Breast epithelium (tissue), 4 donors: ENCODE results near the gene POMT1. TPM values are rescaled to one million over a fixed set of nuclear protein-coding genes. Genes with fewer than 3 reads are reported as not detected.

Source experiments
- DNase-seq, 2 donors: peaks; one replicate each; pipeline ENCODE4 v3.0.0-alpha.2; 2019; ENCODE audit warnings: low spot score in 2 of 2
- H3K27ac ChIP-seq, 2 donors: fragments of 200-600 bp; sonication (generic) in 1 of 2; one replicate each; pipeline ENCODE4 v1.5.1; 2016 to 2019; ENCODE audit warnings: mild to moderate bottlenecking in 1 of 2
- H3K27me3 ChIP-seq, 2 donors: fragments of 200-600 bp; sonication (generic) in 1 of 2; one replicate each; pipeline versions ENCODE4 v1.5.1 to v1.6.0; 2017 to 2019; ENCODE audit warnings: control low read depth in 1 of 2, mild to moderate bottlenecking in 1 of 2
- H3K36me3 ChIP-seq: fragments of 200-600 bp; one replicate; pipeline ENCODE4 v1.5.1; 2019
- H3K4me1 ChIP-seq, 2 donors: fragments of 200-600 bp; sonication (generic); one replicate each; pipeline ENCODE4 v1.5.1; 2016 to 2019; ENCODE audit warnings: control low read depth in 1 of 2
- H3K4me3 ChIP-seq, 3 donors: fragments of 200-600 bp; sonication (generic); 1 replicate in 2 of 3; 2 replicates in 1 of 3; pipeline ENCODE4 v1.5.1; 2016 to 2019; ENCODE audit warnings: mild to moderate bottlenecking in 3 of 3, moderate library complexity in 2 of 3
- H3K9me3 ChIP-seq, 2 donors: fragments of 200-600 bp; sonication (generic) in 1 of 2; one replicate each; pipeline ENCODE4 v1.5.1; 2016 to 2019; ENCODE audit warnings: control low read depth in 1 of 2
- POLR2A ChIP-seq: fragments of 450-650 bp; IDR thresholded peaks from one replicate; pipeline ENCODE4 v1.6.1; 2016; ENCODE audit warnings: antibody characterized with exemption, mild to moderate bottlenecking, moderate library complexity
- POLR2AphosphoS5 ChIP-seq, 3 donors: sonication (generic); formaldehyde crosslinking; IDR thresholded peaks; one replicate each; pipeline ENCODE4 v1.6.1; 2017; ENCODE audit warnings: antibody characterized with exemption in 3 of 3
- intact Hi-C: fragments of 100-400 bp; cut with DNase I; formaldehyde crosslinking; loops from one replicate; pipeline ENCODE4 v1.15.1; 2023; ENCODE audit warnings: low total_unique reads
- total RNA-seq, 3 donors: library from RNA; depleted of rRNA; stranded (reverse); fragments of >200 nt; gene quantifications; one replicate each; pipeline ENCODE4 v1.1.0, GENCODE V29; 2016
- TF ChIP-seq, protein P1 (sequence below), 3 donors: fragments of 450-650 bp; IDR thresholded peaks; one replicate each; pipeline ENCODE4 v1.5.1; 2016 to 2017; ENCODE audit warnings: antibody characterized with exemption in 3 of 3, mild to moderate bottlenecking in 3 of 3, moderate library complexity in 3 of 3

Gene POMT1
- total RNA-seq, 3 donors from 2014 or later: 26.5 to 45.7 (median 26.6) TPM

DNA sequence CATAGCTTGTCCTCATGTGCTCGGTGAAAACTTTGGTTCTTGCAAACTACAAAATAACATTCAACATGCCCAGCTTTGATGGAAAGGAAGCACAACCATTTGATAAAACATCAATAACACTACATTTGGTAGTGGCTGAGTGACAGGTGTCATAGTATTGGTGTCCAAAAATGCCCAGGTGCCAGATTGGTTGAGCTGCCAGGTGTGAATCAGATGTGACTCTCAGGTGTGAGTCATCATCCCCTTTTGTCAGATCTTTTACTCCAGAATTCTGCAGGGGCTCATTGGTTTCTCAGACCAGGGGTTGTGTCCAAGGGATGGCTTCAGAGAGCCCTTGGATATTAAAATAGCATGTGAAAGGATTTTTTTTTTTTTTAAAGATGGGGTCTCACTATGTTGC lies 22.5 kb upstream of the POMT1 start:
- Histone ChIP-seq H3K4me3 (no peak overlapping the region), H3K27me3 (no peaks in the 10 kb centered on the region), H3K27ac (peak overlapping the region in 1 of 2 donors; percentile 84), H3K36me3 (peaks cover 12% of the 10 kb centered on the region), H3K9me3 (no peaks in the 10 kb centered on the region), H3K4me1 (peaks cover 2 to 22% of the 10 kb centered on the region in 2 donors)
- TF ChIP-seq POLR2AphosphoS5 (IDR thresholded peaks at IDR 0.05) (no peak), POLR2A (no peak)
- TF ChIP-seq, protein P1, sequence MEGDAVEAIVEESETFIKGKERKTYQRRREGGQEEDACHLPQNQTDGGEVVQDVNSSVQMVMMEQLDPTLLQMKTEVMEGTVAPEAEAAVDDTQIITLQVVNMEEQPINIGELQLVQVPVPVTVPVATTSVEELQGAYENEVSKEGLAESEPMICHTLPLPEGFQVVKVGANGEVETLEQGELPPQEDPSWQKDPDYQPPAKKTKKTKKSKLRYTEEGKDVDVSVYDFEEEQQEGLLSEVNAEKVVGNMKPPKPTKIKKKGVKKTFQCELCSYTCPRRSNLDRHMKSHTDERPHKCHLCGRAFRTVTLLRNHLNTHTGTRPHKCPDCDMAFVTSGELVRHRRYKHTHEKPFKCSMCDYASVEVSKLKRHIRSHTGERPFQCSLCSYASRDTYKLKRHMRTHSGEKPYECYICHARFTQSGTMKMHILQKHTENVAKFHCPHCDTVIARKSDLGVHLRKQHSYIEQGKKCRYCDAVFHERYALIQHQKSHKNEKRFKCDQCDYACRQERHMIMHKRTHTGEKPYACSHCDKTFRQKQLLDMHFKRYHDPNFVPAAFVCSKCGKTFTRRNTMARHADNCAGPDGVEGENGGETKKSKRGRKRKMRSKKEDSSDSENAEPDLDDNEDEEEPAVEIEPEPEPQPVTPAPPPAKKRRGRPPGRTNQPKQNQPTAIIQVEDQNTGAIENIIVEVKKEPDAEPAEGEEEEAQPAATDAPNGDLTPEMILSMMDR (IDR thresholded peaks at IDR 0.05): no peak
- DNase-seq: no peak
- intact Hi-C loops: no loop called here

DNA sequence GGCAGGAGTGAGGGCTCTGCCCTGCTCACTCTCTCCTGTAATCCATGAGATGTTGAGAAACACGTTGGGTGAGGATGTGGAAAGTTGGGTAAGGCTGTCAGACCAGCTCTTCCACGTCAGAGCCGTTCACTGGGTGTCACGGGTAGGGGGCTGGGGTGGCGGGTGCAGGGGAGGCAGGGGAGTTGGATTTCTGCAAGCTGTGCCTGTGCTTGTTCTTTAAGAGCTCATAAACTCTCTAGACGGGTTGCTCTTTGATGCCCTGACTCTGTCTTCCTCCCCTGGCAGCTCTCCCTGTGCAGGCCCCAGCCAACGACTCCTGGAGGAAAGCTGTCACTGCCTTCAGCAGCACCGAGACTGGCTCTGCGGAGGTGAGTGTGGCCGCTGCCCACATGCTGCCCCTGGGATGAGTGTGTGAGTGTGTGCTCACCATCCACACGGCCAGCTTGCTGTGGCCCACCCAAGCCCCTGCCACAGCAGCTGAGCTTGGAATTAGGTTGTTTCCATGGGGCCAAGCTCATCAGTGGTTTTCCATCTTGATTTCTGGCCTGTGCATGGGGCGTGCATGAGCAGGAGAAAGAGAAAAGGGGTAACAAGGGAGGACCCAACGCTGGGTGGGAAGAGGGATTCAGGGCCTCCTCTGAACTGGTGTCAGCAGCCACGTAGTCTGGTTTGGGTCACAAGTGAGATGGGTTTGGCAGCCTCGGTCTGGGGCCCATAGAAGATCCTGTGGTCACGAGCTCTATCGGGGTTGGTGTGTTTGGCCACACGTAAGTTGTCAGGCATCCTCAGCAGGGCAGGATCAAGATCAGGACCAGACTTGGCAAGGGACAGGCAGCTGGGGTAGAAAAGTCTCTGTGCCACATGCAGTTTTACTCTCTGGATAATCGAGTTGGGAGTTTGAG lies 21.0 kb upstream of the POMT1 start:
- H3K36me3 ChIP-seq: peaks cover 4% of the 10 kb centered on the region
- intact Hi-C loops: no loop called here
- no peaks in the 10 kb centered on the region for H3K27me3 ChIP-seq
- H3K4me1 ChIP-seq: peaks cover 2 to 22% of the 10 kb centered on the region in 2 donors
- peak overlapping the region; percentile 84 to 85 for H3K27ac ChIP-seq
- DNase-seq: peak in 1 of 2 donors; percentile 73
- no peak overlapping the region for H3K4me3 ChIP-seq
- no peaks in the 10 kb centered on the region for H3K9me3 ChIP-seq
- TF ChIP-seq POLR2A: no peak
- TF ChIP-seq, protein P1 (IDR thresholded peaks at IDR 0.05): no peak
- peak in 1 of 3 donors; percentile 50 for TF ChIP-seq POLR2AphosphoS5 (IDR thresholded peaks at IDR 0.05)

DNA sequence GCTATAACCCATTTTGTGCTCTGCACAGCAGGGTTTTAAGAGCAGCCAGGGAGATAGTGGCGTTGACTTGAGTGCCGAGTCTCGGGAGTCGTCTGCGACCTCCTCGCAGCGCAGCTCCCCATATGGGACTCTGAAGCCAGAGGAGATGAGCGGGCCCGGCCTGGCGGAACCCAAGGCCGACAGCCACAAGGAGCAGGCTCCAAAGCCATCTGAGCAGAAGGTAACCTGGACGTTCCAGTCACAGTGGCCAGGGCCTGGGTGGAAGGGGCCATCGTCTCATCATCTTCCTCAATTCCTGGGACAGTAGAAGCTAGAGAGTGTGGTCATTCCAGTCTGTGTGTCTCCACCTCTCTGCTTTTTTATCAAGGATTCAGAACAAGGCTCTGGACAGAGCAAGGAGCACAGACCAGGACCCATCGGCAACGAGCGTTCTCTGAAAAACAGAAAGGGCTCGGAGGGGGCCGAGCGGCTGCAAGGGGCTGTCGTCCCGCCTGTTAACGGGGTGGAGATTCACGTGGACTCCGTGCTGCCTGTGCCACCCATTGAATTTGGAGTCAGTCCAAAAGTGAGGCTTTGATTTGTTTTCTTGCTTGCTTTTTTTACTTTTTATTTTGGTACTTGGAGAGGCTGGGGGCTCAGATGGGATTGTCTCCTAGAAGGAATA lies 20.2 kb upstream of the POMT1 start:
- Histone ChIP-seq H3K4me3 (no peak overlapping the region), H3K9me3 (no peaks in the 10 kb centered on the region), H3K27me3 (no peaks in the 10 kb centered on the region), H3K27ac (peak overlapping the region; percentile 84 to 85), H3K4me1 (peaks cover 2 to 22% of the 10 kb centered on the region in 2 donors), H3K36me3 (peaks cover 4% of the 10 kb centered on the region)
- intact Hi-C loops: no loop called here
- DNase-seq: no peak
- no peak for TF ChIP-seq POLR2A
- TF ChIP-seq, protein P1 (IDR thresholded peaks at IDR 0.05): no peak

DNA sequence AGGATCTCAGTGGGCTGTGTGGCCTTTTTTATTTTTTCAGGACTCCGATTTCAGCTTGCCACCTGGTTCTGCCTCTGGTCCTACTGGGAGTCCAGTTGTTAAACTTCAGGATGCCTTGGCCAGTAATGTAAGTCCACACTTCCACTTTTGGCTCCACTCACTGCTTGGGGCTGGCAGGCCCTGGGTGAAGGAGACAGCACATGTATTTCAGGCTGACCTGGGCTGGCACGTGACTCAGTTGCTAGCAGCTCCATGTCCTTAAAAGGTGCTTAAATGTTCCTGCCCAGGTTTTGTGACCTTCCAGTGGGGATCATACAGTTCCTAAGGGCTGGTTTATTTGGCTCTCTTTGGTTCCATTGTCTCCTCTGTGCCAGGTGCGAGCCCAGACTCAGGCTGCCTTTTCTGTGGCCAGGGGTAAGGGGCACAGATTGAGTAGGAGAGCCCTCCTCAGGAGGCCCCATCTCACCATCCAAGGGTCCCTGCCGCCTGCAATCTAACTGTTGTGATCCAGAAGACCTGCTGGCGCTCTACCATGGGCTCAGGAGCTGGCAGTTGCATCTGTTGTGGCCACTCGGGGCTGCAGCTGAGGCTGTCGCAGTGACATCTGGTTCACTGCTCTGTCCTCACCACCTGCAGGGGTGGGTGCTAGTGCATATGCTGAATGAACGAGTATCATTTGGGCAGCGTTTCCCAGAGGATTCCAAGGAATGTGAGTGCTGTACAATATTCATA lies 19.2 kb upstream of the POMT1 start:
- peak in 1 of 2 donors; percentile 95 for DNase-seq
- H3K9me3 ChIP-seq: no peaks in the 10 kb centered on the region
- TF ChIP-seq POLR2AphosphoS5 (IDR thresholded peaks at IDR 0.05) (peak in 1 of 3 donors; percentile 77), POLR2A (no peak)
- TF ChIP-seq, protein P1 (IDR thresholded peaks at IDR 0.05): no peak
- no peak overlapping the region for H3K4me3 ChIP-seq
- H3K36me3 ChIP-seq: peaks cover 12% of the 10 kb centered on the region
- peak overlapping the region; percentile 84 to 85 for H3K27ac ChIP-seq
- peaks cover 2 to 22% of the 10 kb centered on the region in 2 donors for H3K4me1 ChIP-seq
- H3K27me3 ChIP-seq: no peaks in the 10 kb centered on the region
- intact Hi-C loops: no loop called here
